ENCODE measurements around the gene CCL25.

DNA sequence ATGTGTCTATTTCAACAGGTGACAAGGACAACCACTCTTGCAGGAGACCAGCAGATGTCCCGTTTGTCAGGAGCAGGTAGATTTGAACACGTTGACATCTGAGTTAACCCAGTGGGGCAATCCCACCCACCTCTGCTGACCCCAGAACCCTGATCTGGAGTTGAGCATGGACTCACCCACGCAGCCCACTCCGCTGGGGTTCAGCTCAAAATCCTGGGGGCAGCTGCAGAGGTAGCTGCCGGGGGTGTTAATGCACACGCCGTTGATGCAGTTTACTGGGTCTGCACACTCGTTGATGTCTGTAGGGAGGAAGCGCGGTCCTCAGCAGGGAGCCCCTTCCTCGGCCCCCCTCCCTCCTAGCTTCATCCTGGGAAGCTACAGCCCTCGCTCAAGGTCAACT is 56.9 kb downstream of the CCL25 start:
- TF ChIP-seq, protein P1, sequence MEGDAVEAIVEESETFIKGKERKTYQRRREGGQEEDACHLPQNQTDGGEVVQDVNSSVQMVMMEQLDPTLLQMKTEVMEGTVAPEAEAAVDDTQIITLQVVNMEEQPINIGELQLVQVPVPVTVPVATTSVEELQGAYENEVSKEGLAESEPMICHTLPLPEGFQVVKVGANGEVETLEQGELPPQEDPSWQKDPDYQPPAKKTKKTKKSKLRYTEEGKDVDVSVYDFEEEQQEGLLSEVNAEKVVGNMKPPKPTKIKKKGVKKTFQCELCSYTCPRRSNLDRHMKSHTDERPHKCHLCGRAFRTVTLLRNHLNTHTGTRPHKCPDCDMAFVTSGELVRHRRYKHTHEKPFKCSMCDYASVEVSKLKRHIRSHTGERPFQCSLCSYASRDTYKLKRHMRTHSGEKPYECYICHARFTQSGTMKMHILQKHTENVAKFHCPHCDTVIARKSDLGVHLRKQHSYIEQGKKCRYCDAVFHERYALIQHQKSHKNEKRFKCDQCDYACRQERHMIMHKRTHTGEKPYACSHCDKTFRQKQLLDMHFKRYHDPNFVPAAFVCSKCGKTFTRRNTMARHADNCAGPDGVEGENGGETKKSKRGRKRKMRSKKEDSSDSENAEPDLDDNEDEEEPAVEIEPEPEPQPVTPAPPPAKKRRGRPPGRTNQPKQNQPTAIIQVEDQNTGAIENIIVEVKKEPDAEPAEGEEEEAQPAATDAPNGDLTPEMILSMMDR (conservative IDR thresholded peaks at IDR 0.05; ENCODE audit: low read depth in 2 of 2) = no peak
- TF ChIP-seq, protein P2, sequence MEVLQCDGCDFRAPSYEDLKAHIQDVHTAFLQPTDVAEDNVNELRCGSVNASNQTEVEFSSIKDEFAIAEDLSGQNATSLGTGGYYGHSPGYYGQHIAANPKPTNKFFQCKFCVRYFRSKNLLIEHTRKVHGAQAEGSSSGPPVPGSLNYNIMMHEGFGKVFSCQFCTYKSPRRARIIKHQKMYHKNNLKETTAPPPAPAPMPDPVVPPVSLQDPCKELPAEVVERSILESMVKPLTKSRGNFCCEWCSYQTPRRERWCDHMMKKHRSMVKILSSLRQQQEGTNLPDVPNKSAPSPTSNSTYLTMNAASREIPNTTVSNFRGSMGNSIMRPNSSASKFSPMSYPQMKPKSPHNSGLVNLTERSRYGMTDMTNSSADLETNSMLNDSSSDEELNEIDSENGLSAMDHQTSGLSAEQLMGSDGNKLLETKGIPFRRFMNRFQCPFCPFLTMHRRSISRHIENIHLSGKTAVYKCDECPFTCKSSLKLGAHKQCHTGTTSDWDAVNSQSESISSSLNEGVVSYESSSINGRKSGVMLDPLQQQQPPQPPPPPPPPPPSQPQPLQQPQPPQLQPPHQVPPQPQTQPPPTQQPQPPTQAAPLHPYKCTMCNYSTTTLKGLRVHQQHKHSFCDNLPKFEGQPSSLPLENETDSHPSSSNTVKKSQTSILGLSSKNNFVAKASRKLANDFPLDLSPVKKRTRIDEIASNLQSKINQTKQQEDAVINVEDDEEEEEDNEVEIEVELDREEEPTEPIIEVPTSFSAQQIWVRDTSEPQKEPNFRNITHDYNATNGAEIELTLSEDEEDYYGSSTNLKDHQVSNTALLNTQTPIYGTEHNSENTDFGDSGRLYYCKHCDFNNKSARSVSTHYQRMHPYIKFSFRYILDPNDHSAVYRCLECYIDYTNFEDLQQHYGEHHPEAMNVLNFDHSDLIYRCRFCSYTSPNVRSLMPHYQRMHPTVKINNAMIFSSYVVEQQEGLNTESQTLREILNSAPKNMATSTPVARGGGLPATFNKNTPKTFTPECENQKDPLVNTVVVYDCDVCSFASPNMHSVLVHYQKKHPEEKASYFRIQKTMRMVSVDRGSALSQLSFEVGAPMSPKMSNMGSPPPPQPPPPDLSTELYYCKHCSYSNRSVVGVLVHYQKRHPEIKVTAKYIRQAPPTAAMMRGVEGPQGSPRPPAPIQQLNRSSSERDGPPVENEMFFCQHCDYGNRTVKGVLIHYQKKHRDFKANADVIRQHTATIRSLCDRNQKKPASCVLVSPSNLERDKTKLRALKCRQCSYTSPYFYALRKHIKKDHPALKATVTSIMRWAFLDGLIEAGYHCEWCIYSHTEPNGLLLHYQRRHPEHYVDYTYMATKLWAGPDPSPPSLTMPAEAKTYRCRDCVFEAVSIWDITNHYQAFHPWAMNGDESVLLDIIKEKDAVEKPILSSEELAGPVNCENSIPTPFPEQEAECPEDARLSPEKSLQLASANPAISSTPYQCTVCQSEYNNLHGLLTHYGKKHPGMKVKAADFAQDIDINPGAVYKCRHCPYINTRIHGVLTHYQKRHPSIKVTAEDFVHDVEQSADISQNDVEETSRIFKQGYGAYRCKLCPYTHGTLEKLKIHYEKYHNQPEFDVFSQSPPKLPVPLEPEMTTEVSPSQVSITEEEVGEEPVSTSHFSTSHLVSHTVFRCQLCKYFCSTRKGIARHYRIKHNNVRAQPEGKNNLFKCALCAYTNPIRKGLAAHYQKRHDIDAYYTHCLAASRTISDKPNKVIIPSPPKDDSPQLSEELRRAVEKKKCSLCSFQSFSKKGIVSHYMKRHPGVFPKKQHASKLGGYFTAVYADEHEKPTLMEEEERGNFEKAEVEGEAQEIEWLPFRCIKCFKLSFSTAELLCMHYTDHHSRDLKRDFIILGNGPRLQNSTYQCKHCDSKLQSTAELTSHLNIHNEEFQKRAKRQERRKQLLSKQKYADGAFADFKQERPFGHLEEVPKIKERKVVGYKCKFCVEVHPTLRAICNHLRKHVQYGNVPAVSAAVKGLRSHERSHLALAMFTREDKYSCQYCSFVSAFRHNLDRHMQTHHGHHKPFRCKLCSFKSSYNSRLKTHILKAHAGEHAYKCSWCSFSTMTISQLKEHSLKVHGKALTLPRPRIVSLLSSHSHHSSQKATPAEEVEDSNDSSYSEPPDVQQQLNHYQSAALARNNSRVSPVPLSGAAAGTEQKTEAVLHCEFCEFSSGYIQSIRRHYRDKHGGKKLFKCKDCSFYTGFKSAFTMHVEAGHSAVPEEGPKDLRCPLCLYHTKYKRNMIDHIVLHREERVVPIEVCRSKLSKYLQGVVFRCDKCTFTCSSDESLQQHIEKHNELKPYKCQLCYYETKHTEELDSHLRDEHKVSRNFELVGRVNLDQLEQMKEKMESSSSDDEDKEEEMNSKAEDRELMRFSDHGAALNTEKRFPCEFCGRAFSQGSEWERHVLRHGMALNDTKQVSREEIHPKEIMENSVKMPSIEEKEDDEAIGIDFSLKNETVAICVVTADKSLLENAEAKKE (CRISPR knock-in tag; IDR thresholded peaks at IDR 0.05) = no peak
